Heart right ventricle (tissue), 16 donors: ENCODE data around the gene POU2AF2. TPM values are rescaled to one million over a fixed set of nuclear protein-coding genes. Genes with fewer than 3 reads are reported as not detected.
"Not testable (repeated sequence)": the region's sequence is repeated elsewhere in the genome, so short reads cannot be mapped to it uniquely, and the experiment has no call there.

Experiments
- ATAC-seq, 8 donors: fragments of 200-7000 bp; cut with Tn5 transposase; one replicate each; pipeline ENCODE4 v1.9.1; 2020; ENCODE audit warnings: mild to moderate bottlenecking in 8 of 8, moderate library complexity in 8 of 8, moderate number of reproducible peaks in 1 of 8
- DNase-seq, 2 donors: peaks; one replicate each; pipeline ENCODE4 v3.0.0-alpha.2; 2020
- H3K27ac ChIP-seq, 10 donors: fragments of 200-600 bp; sonication (generic) in 2 of 10; one replicate each; pipeline versions ENCODE4 v1.5.0 to v1.8.0; 2020 to 2022; ENCODE audit warnings: mild to moderate bottlenecking in 3 of 10
- H3K27me3 ChIP-seq, 7 donors: fragments of 200-600 bp; one replicate each; pipeline ENCODE4 v1.8.0; 2021 to 2022; ENCODE audit warnings: mild to moderate bottlenecking in 2 of 7
- H3K36me3 ChIP-seq, 9 donors: fragments of 200-600 bp; sonication (generic) in 1 of 9; one replicate each; pipeline versions ENCODE4 v1.5.0 to v1.8.0; 2020 to 2022; ENCODE audit warnings: mild to moderate bottlenecking in 2 of 9
- H3K4me1 ChIP-seq, 9 donors: fragments of 200-600 bp; sonication (generic) in 1 of 9; one replicate each; pipeline versions ENCODE4 v1.5.0 to v1.8.0; 2020 to 2022; ENCODE audit warnings: mild to moderate bottlenecking in 4 of 9
- H3K4me3 ChIP-seq, 10 donors: fragments of 200-600 bp; sonication (generic) in 2 of 10; one replicate each; pipeline versions ENCODE4 v1.5.0 to v1.8.0; 2020 to 2022; ENCODE audit warnings: mild to moderate bottlenecking in 7 of 10, moderate library complexity in 2 of 10
- H3K9me3 ChIP-seq, 11 donors: fragments of 200-600 bp in 10 of 11; sonication (generic) in 2 of 11; one replicate each; pipeline versions ENCODE4 v1.5.0 to v1.8.0; 2013 to 2022; ENCODE audit warnings: mild to moderate bottlenecking in 2 of 11, control low read depth in 1 of 11, moderate library complexity in 1 of 11
- CTCF ChIP-seq, 9 donors: fragments of 200-600 bp; sonication (generic) in 2 of 9; IDR thresholded peaks; one replicate each; pipeline versions ENCODE4 v1.5.0 to v1.8.0; 2021 to 2022; ENCODE audit warnings: antibody characterized with exemption in 9 of 9, mild to moderate bottlenecking in 5 of 9, moderate library complexity in 1 of 9
- WGBS, 2 donors: extraction: QIAGEN DNeasy Blood & Tissue Kit; methylation state at CpG; one replicate each; pipeline ENCODE4 v1.1.7; 2013; ENCODE audit warnings: inconsistent platforms in 1 of 2; 5-methylcytosine and 5-hydroxymethylcytosine counted together
- intact Hi-C, 10 donors: fragments of 100-400 bp; cut with DNase I; formaldehyde crosslinking; loops; one replicate each; pipeline versions ENCODE4 v1.11.1 to v1.14.2; 2022
- polyA plus RNA-seq, 2 donors: library from polyadenylated mRNA; stranded (reverse); fragments of 200-250 nt; gene quantifications; one replicate each; pipeline ENCODE4 v1.2.3, GENCODE V29; 2013
- total RNA-seq, 10 donors: library from RNA; stranded (reverse); fragmentation: NEBNext Ultra II Directional in 3 of 10; extraction: Animal tissue kit (Norgen Biotek cat#: 25700) in 3 of 10; gene quantifications; one replicate each; pipeline versions ENCODE4 v1.2.1 to v1.2.4, GENCODE V29; 2021 to 2023
- donor health status: Arrhythmogenic right ventricular cardiomyopathy.
- donor health status: ischemic (EF 13 %, LVEDD 7.1; RV severe dilation, severe dysfunction).
- donor health status: healthy with polysubstance abuse.
- donor health status: DM: no; HTN: yes; CAD: no.
- donor health status: DM: no; HTN: no; CAD: no.
- donor health status: ischemic (EF 25% LVEDD 6.9; RV normal size, moderate dysfunction).
- donor health status: ischemic (EF 25% LVEDD 5.7; RV mildly dilated, moderate dysfunction).
- donor health status: healthy.
- donor health status: DM: yes; HTN: yes; CAD: no.
- donor health status: Ischemic cardiomyopathy.
- donor health status: ischemic (EF 35%, LVEDD 5.7; RV mildly dilated, moderate dysfunction).
- donor health status: nonischemic (EF 11% LVEDD 7.7; RV severe dilation, severe dysfunction).
- donor health status: DM: yes; HTN: yes; CAD: no.
- donor health status: PGD.
- donor health status: ischemic (EF 29% LVEDD 5.4; RV normal size, mild dysfunction).
- donor health status: nonischemic (EF 23%, LVEDD 6.1; RV moderate dilation, normal function).

The POU2AF2 gene
- total and polyA plus RNA-seq, 12 donors = not detected

GRCh38 chr11:111220721-111221120, 24.8 kb upstream of the POU2AF2 start:
- Histone ChIP-seq H3K4me3 (no peak overlapping the region), H3K27ac (no peak overlapping the region), H3K9me3 (peaks cover 0 to 19% (median 0%) of the 10 kb centered on the region in 11 donors), H3K4me1 (no peaks in the 10 kb centered on the region), H3K36me3 (no peaks in the 10 kb centered on the region), H3K27me3 (peaks cover 0 to 8% (median 4%) of the 10 kb centered on the region in 7 donors)
- TF ChIP-seq CTCF (IDR thresholded peaks at IDR 0.05) = no peak
- intact Hi-C loops = loop anchor here in 1 of 10 donors (10.0 kb wide), 1 partner anchor 1026 kb away; no protein-coding TSS in a partner anchor
- ATAC-seq = no peak
- no peak for DNase-seq

DNA sequence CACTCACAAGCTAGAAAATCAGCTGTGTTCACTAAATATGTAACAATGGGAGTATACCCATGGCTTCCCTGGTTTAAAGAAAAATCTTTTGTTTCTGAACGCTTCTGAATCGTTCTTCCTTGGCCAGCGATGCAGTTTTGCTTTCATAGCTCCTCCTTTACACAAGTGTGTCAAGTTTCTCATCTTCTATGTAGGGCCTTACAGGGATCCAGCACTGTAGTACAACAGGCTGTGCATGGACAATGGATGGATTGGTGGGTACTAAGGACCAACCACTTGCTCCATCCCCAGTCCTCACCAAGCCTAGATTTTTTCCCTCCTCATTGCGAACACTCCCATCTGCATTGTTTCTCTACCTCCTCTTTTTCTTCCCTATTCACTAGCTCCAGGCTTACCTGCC, 24.3 kb upstream of the POU2AF2 start:
- no peak overlapping the region for H3K4me3 ChIP-seq
- no peak for ATAC-seq
- no peaks in the 10 kb centered on the region for H3K4me1 ChIP-seq
- H3K9me3 ChIP-seq = peaks cover 0 to 19% (median 0%) of the 10 kb centered on the region in 11 donors
- intact Hi-C loops = loop anchor here in 1 of 10 donors (10.0 kb wide), 1 partner anchor 1026 kb away; no protein-coding TSS in a partner anchor
- no peak for TF ChIP-seq CTCF (IDR thresholded peaks at IDR 0.05)
- 84 to 93% methylated on average over 4 of the region's 4 CpGs for WGBS, 2 donors
- DNase-seq = no peak
- no peaks in the 10 kb centered on the region for H3K36me3 ChIP-seq
- H3K27me3 ChIP-seq = peaks cover 0 to 8% (median 4%) of the 10 kb centered on the region in 7 donors
- no peak overlapping the region for H3K27ac ChIP-seq

- not testable (repeated sequence) for ATAC-seq
Measured at GRCh38 chr11:111221936-111222335, 23.6 kb upstream of the POU2AF2 start.

DNA sequence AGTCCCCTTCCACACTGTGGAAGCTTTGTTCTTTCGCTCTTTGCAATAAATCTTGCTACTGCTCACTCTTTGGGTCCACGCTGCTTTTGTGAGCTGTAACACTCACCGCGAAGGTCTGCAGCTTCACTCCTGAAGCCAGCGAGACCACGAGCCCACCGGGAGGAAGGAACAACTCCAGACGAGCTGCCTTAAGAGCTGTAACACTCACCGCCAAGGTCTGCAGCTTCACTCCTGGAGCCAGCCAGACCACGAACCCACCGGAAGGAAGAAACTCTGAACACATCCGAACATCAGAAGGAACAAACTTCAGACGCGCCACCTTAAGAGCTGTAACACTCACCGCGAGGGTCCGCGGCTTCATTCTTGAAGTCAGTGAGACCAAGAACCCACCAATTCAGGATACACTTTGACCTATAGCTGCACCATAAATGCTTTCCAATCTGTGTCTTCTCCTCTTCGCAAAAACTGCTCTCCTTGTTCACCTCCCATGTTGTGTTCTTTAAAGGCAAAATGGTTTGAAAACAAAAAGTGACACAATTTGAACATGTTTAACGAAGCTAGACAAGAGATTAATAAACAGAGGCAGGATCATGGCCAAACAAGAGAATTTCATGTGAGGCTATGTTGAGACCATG, 22.6 kb upstream of the POU2AF2 start:
- 91% methylated on average over 20 of the region's 20 CpGs for WGBS, 2 donors
- not testable (repeated sequence) for H3K27ac ChIP-seq, H3K4me3 ChIP-seq, DNase-seq, H3K36me3 ChIP-seq, H3K4me1 ChIP-seq, ATAC-seq, H3K27me3 ChIP-seq
- peaks cover 0 to 15% (median 0%) of the 10 kb centered on the region in 11 donors for H3K9me3 ChIP-seq
- intact Hi-C loops = loop anchor here in 1 of 10 donors (10.0 kb wide), 1 partner anchor 1028 kb away; no protein-coding TSS in a partner anchor

More at GRCh38 chr11:111221936-111222335, 23.6 kb upstream of the POU2AF2 start:
- not testable (repeated sequence) for H3K36me3 ChIP-seq, H3K4me1 ChIP-seq, H3K27ac ChIP-seq, DNase-seq, H3K27me3 ChIP-seq, H3K4me3 ChIP-seq
- WGBS, 2 donors = 89 to 92% methylated on average over 29 to 39 of the region's 39 CpGs
- intact Hi-C loops = loop anchor here in 1 of 10 donors (10.0 kb wide), 1 partner anchor 1027 kb away; no protein-coding TSS in a partner anchor
- peaks cover 0 to 19% (median 0%) of the 10 kb centered on the region in 11 donors for H3K9me3 ChIP-seq

DNA sequence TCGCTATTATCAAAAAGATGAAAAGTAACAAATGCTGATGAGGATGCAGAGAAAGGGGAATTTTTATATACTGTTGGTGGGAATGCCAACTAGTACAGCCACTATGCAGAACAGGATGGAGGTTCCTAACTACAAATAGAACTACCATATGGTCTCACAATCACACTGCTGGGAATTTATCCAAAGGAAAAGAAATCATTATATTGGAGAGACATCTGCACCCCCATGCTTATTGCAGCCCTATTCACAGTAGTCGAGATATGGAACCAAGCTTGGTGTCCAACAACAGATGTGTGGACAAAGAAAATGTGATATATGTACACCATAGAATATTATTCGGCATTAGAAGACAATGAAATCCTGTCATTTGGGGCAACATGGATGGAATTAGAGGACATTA, 19.6 kb upstream of the POU2AF2 start:
- Histone ChIP-seq H3K36me3 (no peaks in the 10 kb centered on the region), H3K27ac (no peak overlapping the region), H3K4me1 (peaks cover 0 to 9% (median 3%) of the 10 kb centered on the region in 9 donors), H3K4me3 (no peak overlapping the region), H3K27me3 (peaks cover 0 to 8% (median 3%) of the 10 kb centered on the region in 7 donors), H3K9me3 (peaks cover 0 to 15% (median 0%) of the 10 kb centered on the region in 11 donors)
- ATAC-seq (no peak), DNase-seq (no peak)
- no peak for TF ChIP-seq CTCF (IDR thresholded peaks at IDR 0.05)
- WGBS, 2 donors = 58 to 61% methylated on average over 3 of the region's 3 CpGs
- intact Hi-C loops = loop anchor here in 3 of 10 donors (5.0 to 10.0 kb wide), 3 partner anchors 764 to 1031 kb away; no protein-coding TSS in a partner anchor
